ENCODE measurements around the gene TPRKB.
"Not testable (repeated sequence)": the region's sequence is repeated elsewhere in the genome, so short reads cannot be mapped to it uniquely, and the experiment has no call there.

TPRKB gene

GRCh38 chr2:73736855-73737779, at the start of gene TPRKB:
TPRKB (minus strand) TSS chr2:73737345; CDS start chr2:73734569, 2,776 bp downstream.
- FAIRE-seq, result peak; percentile 92

- FAIRE-seq, result not testable (repeated sequence)
Observed at GRCh38 chr2:73783883-73784282, 46.7 kb upstream of the TPRKB start, which contains the start of gene C2orf78. C2orf78 (plus strand) TSS chr2:73784183; CDS start chr2:73784310, 127 bp downstream.

DNA sequence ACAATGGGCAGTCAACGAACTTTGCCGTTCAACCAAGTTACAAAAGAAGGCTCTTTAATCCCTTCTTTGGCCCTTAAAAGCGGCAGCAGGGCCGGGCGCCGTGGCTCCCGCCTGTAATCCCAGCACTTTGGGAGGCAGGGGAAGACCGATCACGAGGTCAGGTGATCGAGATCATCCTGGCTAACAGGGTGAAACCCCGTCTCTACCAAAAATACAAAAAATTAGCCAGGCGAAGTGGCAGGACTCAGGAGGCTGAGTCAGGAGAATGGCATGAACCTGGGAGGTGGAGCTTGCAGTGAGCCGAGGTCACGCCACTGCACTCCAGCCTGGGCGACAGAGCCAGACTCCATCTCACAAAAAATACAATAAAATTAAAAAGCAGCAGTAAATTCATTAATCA, 46.3 kb upstream of the TPRKB start:
- not testable (repeated sequence) for FAIRE-seq

DNA sequence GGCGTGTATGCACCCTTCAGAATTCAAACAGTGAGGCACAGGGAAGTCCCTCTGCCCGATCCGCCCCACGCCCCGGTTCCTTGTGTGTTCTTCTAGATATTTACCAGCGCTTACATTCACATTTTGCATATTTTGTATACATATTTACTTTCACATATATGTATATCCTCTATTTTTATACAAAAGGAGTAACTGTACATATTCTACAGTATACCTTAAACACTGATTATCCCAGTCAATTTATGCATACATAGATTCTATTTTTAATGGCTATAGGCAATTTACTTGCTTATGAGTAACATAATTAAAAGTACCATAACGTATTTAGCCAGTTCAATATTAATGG, 43.1 kb upstream of the TPRKB start:
- FAIRE-seq, result no peak

DNA sequence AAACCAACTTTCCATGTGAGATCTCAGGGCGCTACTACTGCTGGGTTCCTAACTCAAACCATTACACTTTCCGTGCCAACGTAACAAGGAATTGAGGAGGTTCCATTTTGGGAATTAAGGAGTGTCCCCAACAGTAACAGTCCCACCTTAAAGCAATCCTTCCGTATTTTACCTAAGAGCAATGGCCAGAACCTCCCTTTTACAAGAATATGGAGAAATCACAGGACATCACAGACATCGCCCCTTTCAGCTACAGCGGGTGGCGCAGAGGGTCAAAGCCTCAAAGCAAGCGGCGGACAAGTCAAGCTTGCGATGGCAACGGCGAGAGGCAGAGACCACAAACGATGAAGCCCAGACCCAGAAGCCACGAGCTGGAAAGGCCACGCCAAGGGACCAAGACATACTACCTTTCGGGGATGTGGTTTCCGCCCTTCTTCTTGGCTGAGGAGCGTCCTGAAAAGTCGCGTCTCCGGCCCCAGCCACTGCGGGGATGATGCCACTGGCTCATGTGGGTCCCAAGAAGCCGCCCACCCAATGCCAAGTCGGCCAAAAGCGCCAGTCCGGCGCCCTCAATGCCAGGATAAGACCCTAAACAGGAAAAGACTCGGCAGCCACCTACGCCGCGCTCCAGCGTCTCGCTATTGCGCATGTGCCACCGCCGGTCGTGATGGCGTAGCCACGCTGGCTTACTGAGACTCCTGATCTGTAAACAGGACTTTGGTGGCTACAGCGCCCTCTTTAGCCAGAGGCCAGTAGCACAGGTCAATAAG, 42.5 kb upstream of the TPRKB start, which contains the start of gene DUSP11:
TSS of gene DUSP11 (minus strand) at position 637 of the 770 bp plus-strand sequence. CDS start at position 508, 129 bp downstream.
- FAIRE-seq, result peak; percentile 31

GRCh38 chr2:73778867-73779466, 41.8 kb upstream of the TPRKB start:
- FAIRE-seq, result not testable (repeated sequence)

GRCh38 chr2:73776869-73777519, 39.8 kb upstream of the TPRKB start:
- FAIRE-seq, result no peak

GRCh38 chr2:73776381-73776780, 39.2 kb upstream of the TPRKB start:
- FAIRE-seq, result no peak

DNA sequence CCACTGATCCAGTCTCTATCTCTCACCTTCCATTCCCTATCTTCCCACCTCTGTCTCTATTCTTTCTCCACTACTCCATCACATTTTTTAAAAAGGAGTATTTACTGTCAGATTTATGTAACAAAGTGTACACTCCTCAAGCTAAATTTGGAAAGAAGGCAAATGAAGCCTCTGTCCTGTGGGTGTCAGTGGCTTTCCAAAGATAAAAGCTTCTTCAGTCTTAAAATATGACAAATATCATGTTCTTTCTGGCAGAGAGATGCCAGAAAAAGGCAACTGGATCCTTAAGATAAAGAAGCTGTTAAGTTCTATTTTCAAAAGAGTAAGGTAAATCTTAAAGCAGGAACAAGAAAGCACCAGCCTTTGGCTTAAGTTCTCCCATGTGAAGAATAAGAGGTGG, 35.7 kb upstream of the TPRKB start:
- no peak for FAIRE-seq

DNA sequence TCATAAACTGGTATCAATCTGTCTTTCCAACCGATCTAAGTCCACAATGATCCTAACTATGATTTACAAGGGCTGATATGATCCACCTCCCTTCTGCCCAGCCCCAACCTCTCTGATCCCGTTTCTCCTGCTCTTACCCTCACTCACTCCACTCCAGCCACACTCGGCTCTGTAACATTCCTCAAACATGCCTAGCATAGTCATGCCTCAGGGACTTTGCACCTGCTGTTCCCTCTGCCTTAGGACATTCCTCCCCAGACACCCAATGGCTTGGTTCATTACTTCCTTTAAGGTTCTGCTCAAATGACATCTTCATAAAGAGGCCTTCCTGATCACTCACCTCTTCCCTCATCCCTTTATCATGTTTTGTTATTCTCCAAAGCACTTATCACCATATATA, 33.6 kb upstream of the TPRKB start:
- no peak for FAIRE-seq

DNA sequence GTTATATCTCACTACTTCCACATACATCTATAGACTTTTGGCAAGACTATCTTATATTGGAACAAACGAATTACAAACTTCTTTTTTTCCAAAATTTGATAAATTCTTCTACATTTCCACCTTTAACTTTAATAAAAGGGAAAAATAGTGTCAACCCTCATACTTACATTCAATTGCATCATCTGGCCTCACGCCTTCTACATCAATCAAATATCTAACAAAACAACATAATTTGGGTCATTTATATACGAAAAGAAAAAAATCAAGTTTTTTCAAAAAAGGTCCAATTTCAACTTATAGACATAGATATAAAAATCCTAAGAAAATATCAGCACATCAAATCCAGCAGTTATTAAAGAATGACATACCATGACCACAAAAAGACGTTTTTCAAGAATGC, 29.8 kb upstream of the TPRKB start:
- peak; percentile 8 for FAIRE-seq

GRCh38 chr2:73766349-73766748, 29.2 kb upstream of the TPRKB start:
- FAIRE-seq, result no peak

DNA sequence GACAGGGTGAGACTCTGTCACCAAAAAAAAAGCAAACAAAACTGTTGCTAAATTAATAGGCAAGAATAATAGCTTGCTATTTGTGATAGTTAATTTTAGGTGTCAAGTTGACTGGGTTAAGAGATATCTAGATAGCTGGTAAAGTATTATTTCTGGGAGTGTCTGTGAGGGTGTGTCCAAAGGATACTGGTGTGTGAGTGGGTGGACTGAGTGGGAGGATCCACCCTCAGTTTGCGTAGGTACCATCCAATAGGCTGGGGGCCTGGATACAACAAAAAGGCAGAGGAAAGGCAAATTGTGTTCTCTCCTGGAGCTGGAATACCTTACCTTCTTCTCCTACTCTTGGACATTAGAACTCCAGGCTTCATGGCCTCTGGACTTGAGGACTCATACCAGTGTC, 27.8 kb upstream of the TPRKB start:
- FAIRE-seq, result no peak

GRCh38 chr2:73762571-73762970, 25.4 kb upstream of the TPRKB start:
- FAIRE-seq, result no peak

DNA sequence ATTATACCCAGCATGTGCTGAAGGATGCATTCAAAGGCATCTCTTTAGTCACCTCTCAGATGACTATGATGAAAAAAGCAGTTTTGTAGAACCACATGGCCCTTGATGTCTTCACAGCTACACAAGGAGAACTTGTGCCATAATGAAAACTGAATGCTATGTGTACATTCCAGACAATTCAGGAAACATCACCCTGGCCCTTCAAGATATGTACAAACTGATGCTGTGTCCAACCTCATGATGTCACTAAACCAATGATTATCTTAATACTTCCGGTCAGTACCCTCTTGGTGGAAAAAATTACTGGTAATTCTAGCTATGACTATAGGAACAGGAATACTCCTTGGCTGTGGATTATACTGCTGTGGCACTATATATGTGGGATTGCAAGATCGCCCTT, 22.8 kb upstream of the TPRKB start:
- FAIRE-seq, result no peak

DNA sequence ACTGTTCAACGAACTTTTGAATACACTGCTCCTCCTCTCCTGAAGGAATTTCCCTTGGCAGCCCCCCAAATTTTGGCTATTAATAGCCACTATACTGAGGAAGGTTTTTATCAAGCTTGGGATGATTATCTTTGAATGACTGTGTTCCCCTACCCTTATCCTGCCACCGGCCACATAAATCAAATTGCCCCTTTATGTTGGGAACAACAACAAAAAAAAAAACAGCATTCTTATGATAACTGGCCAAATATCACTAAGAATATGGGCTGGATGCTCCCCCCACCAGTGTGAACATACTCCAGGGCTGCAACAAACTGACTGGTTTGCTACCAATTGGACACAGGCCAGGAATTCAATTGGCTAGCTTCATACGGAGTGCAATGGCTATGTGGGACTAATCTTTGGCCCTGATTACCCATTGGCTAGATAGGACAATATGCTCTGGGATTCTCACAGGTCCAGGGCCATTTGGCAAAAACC, 22.2 kb upstream of the TPRKB start:
- no peak for FAIRE-seq

DNA sequence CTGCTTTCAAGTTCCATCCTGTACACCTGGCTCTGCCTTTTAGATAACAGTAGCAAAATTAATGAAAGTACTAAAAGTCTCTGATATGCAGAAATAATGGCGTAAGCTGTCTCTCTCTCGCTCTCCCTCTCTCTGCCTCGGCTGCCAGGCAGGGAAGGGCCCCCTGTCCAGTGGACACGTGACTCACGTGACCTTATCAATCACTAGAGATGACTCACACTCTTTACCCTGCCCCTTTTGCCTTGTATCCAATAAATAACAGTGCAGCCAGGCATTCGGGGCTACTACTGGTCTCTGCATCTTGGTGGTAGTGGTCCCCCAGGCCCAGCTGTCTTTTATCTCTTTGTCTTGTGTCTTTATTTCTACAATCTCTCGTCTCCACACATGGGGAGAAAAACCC, 17.2 kb upstream of the TPRKB start:
- FAIRE-seq, result not testable (repeated sequence)

- no peak for FAIRE-seq
Observed at GRCh38 chr2:73749314-73749713, 12.2 kb upstream of the TPRKB start.

DNA sequence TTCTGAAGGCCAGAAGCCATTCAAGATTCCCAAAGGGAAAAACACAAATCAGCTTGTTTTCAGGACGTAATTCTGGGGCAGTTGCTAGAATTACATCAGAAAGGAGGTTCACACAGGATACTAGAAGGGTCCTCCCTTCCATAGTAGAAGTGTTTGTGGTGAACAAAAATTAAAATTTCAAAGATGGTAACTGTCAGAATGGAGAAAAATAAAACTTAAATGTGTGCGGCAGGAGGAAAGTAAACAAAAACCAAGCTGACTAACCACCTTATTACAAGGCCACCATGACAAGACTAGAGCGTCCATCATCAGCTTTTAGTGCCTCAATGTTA, 9.7 kb upstream of the TPRKB start:
- FAIRE-seq, result no peak

DNA sequence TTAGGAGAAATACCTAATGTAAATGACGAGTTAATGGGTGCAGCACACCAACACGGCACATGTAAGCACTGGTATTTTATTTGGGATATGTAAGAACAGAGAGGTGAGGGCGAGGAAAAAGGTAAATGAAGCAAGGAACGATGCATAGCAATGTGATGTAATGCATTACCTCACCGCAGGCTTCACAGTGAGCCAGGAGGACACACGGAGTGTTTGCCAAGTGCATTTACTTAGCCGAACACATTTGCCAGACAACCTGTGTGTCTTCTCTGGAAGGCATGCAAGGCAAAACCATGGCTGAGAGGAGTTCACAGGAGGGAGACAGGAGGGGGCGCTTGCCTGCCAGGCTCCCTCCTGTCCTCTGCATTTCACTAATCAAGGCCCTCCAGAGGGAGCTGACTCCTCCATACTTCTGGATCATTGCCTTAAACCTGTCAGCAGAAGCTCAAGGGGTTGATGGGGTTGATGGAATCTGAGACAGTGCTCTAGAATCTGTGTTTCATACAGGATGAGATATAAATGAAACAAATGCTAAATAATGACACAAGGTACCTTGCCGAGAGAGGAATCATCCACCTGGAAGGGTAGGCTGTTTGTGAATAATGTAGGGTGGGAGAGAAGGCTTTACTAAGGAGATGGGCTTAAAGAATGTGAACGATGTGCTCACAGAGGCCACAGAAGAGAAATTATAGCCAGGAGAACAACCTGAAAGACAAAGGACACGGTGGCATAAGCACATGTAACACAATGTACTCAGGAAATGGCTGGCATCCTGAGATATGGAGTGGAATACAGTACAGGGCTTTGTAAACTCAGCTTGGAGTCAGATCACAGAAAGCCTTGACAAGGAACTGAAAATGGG, 9.1 kb upstream of the TPRKB start:
- FAIRE-seq, result no peak

GRCh38 chr2:73740767-73741166, 3.6 kb upstream of the TPRKB start:
- no peak for FAIRE-seq

DNA sequence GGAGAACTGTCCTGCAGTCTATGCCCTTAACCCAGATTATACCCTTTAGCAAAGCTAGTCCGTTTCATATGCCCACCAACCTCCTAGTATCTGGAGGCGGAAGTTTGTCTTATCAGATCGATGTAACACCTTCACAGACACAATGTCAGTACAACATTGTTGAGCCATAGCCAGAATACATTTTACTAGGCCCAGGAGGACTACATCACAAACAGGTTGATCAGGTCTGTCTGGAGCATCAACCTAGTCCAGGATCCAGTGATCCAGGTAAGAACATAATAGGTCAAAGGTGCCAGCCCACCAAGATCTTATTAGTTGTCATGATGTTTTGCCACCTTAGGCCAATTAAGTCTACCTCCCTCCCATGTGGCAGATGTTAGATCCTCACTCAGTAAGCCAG, 2.0 kb upstream of the TPRKB start:
- no peak for FAIRE-seq
